ENCODE results near the gene MEFV.

The MEFV gene

GRCh38 chr16:3266873-3267537 lies 10.6 kb upstream of the MEFV start:
- DNase-seq (ENCODE audit: low spot score) = no peak

DNA sequence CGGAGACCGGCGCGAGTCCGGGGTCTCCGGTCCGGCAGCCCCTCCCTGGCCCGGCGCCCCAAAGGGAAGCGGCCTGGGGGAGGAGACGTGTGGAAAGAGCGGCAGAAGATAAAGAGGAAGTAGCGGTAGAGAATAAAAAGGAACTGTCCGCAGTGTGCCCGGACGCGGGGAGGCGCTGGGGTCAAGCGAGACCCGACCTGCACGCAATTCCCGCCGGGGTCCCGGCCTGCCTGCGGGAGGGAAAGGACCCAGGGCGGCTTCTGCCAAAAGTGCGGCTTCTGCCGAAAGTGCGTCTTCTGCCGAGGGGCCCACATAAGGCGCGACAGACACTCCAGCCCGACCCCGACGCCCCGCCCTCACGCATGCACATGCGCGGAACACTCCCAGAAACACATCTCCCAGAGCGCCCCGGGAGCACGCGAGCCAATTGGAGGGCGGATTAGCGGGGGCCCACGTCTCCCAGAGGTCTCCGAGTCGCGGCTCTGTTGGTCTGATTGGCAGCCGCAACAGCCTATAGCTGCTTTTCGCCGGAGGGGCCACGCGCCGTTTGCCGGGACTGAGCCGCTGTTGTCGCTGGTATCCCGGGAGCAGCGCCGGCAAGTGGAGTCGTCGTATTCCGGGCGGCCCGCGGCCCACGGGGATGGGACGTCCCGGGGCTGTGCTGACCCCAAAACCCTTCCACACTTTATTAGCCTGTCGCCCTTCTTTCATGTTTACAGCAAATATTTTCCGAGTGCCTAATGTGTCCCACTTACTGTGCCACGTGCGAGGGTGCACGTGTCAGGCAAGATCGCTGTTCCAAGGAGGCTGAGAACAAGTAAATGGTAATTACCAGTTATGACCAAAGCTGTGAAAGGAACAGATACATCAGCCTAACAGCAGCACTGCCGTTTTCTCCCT lies 8.0 kb upstream of the MEFV start:
- DNase-seq (ENCODE audit: low spot score) = peak; percentile 99

DNA sequence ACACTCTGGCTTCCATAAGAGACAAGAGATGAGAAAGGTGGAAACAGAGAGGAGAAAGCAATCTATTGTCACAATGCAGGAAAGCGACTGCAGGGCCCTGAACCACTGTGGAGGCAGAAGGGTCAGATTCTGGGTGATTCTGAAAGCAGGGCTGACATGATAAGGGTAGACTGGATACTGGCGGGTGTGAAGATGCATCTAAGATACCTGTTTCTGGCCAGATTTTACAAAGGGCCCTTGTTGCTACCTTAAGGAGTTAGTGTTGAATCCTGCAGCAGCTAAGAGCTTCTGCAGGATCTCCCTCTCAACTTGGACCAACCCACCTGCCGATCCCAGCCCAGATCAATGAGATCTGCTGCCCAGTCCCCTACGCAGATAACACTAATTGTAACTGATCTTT lies 6.1 kb upstream of the MEFV start:
- no peak for DNase-seq (ENCODE audit: low spot score)

- no peak for DNase-seq (ENCODE audit: low spot score)
Measured at GRCh38 chr16:3259836-3260235, 3.4 kb upstream of the MEFV start.

- DNase-seq (ENCODE audit: low spot score) = no peak
Measured at GRCh38 chr16:3256866-3257465, 533 bp upstream of the MEFV start.

GRCh38 chr16:3254309-3254708 lies 2.1 kb downstream of the MEFV start:
- no peak for DNase-seq (ENCODE audit: low spot score)

- no peak for DNase-seq (ENCODE audit: low spot score)
Measured at GRCh38 chr16:3252967-3253366, 3.5 kb downstream of the MEFV start.

DNA sequence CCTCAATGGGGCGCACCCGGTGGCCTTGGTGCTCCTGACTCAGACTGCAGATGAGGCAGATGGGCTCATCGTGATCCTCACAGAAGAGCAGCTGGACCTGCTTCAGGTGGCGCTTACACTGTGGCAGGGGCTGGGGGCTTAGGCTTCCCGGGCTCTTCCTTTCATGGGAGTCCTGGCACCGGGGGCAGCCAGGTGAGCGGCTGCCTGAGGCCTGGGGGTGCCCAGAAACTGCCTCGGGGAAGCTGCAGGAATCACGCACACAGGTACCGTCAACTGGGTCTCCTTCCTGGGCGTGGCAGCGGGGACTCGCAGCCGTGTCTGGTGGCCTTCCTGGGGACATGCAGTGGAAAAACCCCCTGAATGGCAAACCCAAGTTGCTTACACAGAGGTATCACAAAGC lies 7.0 kb downstream of the MEFV start:
- DNase-seq (ENCODE audit: low spot score) = no peak

DNA sequence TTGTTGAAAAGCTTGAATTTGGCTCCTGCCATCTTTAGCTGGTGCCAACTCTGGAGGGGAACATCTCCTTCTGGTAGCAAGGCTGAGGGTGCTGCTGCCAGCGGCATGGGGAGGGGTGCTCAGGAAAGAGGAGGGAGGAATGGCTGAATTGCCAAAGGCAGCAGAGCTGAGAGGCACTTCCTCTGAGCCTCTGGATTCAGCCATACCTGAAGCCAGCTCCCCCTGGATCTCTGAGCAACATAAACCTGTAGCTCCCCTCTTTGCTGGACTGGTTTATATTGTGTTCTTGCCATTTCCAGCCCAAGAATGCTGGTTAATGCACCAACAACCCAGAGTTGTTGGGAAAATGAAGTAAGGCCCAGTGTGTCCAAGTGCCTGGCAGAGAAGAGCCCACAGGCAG lies 7.4 kb downstream of the MEFV start:
- no peak for DNase-seq (ENCODE audit: low spot score)

DNA sequence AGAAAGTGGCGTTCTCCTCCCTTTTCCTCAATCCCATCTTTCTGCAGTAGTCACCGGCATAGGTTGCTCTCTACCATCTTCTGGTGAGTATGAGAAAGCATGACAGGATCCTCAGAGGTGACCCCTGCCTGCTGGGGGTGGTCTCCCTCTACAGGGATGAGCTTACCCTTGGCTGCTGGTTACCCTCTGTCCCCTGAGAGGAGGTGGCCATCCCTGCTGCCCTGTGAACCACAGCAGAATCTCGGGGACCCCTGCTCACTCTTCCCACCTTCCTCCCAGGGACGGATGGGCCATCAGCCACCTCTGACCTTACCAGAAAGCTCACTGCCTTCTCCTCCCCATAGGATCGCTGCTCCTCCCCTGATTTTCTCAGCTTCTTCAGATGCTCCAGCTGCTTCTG lies 7.8 kb downstream of the MEFV start:
- no peak for DNase-seq (ENCODE audit: low spot score)

DNA sequence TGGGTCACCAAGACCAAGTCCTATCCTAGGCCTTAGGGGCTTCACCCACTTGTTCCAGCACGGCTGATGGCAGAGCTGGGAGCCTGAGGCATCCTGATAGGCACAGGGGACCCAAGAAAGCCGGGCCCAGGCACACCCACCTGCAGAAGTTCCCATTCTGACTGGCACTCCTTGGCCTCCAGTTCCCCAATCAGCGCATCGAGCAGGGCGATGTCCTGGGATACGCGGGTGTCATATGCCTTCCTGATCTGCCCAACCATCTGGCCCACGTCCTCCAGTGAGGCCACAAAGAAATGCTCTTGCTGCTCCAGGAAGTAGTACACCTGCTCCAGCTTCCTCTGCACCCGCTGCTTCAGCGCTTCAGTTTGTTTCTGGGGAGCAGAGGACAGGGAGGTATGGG lies 9.6 kb downstream of the MEFV start:
- no peak for DNase-seq (ENCODE audit: low spot score)

DNA sequence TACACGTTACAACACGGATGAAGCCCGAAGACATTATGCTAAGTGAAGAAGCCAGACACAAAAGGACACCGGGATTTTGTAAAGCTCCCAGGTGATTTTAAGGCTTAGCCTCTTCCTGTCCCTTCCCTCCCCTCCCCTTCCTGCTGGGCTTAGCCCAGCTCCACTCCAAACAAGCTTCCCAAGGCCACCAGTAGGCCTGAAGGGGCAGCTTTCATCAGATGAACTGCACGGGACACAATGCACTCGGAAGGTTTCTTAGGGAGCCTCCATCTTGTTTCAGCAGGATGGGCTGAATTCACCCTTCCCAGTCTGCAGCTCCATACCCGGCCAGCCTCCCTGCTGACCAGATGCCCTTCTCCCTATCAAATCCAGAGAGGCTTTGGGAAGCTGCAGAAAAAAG lies 10.4 kb downstream of the MEFV start:
- DNase-seq (ENCODE audit: low spot score) = no peak

DNA sequence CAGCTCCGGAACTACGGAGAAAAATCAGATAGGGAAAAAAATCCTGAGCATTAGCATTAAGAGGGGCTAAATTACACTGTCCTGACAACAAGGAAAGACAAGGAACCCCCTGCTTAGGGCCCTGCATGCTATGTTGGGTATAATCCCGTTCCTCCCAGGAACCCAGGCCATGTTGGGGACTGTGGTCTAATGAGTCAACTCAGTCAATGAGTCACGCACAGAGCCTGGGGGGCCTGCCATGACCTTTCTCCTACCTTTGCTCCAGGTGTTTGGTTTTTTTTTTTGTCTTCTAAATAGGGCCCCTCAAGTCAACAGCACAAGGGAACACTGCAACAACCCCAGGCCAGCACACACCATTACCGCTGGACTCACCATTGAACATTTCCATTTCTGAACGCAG lies 12.6 kb downstream of the MEFV start:
- DNase-seq (ENCODE audit: low spot score) = no peak

- peak; percentile 25 for DNase-seq (ENCODE audit: low spot score)
Measured at GRCh38 chr16:3242709-3243108, 13.7 kb downstream of the MEFV start.

DNA sequence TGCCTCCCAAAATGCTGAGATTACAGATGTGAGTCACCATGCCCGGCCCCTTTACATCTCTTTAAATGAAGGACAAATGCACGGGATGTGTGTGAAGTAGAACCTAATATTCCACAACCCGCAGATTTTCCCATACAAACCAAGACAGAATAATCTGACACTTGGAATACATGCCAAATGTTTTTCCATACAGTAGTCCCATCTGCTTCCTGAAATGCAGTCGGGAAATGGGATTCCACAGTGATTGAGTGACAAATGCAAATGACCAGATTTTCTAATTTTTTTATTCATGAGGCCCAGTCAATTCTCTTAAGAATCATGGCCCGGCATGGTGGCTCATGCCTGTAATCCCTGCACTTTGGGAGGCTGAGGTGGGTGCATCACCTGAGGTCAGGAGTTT lies 14.7 kb downstream of the MEFV start:
- no peak for DNase-seq (ENCODE audit: low spot score)

GRCh38 chr16:3235856-3236669 lies 20.4 kb downstream of the MEFV start:
- no peak for DNase-seq (ENCODE audit: low spot score)

DNA sequence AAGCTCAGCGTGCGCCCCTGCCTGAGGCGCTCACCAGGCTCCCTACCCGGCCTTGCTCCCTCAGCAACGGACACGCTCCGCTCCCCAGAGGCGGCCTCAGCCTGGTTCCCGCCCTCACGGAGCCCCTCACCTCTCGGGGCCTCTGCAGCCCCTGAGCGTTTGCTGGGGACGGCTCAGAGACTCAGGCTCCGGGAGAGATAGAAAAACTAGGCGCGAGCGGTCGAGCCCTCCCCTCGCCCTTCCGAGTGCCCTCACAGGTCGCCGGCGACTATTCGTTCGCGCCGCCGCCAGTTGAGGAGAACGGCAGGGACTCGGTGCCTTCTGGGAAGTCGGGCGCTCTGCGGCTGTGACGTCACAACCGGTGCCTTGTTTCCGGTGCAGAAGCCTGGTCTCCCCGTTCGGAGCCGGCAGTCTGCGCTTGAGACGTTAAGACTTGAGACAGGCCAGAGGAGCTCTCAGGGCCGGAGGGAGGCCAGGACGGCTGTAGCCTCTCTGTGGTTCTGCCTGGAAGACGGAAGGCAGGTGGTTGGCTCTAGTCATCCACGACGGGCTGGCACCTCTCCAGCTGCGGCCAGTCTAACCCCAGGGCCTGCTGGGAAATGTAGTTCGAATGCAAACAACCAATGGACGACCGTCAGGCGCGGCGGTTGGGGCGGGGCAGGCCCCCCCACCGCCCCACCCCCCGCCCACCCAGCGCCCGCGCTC lies 21.4 kb downstream of the MEFV start, which contains the start of gene ZNF200:
Gene ZNF200, minus strand, starts transcription at position 302 of the 705 bp plus-strand sequence. CDS start 1,403 bp downstream, outside the sequence.
- peak; percentile 94 for DNase-seq (ENCODE audit: low spot score)

GRCh38 chr16:3234543-3234856 lies 21.9 kb downstream of the MEFV start:
- DNase-seq (ENCODE audit: low spot score) = no peak

DNA sequence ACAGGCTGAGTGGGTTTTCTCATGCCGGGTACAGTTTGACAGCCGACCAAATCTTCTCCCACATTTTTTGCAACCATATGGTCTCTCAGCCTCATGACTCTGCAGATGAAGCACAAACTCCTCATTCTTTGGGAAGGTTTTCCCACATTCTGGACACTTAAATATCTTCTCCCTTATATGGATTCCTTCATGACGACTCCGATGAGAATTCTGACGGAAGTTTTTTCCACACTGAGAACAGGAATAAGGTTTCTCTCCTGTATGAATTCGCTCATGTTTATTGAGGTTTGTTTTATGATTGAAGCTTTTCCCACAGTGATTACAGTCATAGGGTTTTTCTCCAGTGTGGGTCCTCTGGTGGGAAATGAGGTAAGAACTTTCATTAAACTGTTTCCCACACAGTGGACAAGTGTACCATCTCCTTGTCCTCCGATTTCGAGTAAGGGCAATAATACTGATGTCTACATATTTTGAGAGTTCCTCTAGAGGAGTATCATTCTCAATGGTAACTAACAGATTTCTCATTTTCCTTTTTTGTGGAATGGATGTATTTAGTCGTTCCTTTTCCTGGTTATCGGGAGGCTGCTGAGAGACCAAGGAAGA lies 32.4 kb downstream of the MEFV start:
- no peak for DNase-seq (ENCODE audit: low spot score)

DNA sequence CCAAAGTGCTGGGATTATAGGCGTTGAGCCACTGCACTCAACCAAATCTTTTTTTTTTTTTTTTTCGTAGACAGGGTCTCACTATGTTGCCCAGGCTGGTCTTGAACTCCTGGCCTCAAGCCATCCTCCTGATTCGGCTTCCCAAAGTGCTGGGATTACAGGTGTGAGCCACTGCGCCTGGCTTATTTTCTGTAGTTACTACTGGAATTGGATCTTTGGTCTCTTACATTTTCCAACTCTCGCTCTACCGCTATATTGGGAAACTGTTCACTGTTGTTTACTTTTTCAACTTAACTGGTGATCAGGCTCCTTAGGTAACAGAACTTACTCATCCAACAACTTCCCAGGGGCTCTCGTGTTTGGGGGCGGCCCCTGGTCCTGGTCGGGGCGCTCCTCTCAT lies 35.6 kb downstream of the MEFV start:
- DNase-seq (ENCODE audit: low spot score) = no peak

DNA sequence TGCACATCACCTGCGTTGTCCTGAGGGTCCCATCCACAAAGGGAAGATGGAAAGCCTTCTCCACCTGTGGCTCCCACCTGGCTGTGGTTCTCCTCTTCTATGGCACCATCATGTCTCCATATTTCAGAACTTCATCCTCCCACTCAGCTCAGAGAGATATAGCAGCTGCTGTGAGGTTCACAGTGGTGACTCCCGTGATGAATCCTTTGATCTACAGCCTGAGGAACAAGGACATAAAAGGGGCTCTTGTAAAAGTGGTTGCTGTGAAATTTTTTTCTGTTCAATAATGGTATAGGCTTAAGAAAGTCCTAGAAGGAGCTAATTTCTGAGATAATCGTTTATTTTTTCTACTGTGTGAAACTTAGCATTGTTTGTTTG lies 40.2 kb downstream of the MEFV start:
- DNase-seq (ENCODE audit: low spot score) = no peak

Data from putamen (tissue), 1 donor.